Progenitor cell of endocrine pancreas (in vitro differentiated cells): ENCODE results near the gene BUD13. TPM values are rescaled to one million over a fixed set of nuclear protein-coding genes. Genes with fewer than 3 reads are reported as not detected.

ENCODE experiments used
- DNase-seq: peaks from one replicate; pipeline ENCODE4 v3.0.0; 2021; ENCODE audit warnings: low spot score; ENCODE audit not compliant: unreplicated experiment
- H3K27ac Mint-ChIP-seq: 2 replicates; pipeline ENCODE4 v1.8.0; 2021; ENCODE audit warnings: mild to moderate bottlenecking, moderate library complexity, mixed read lengths
- H3K27me3 Mint-ChIP-seq: 2 replicates; pipeline ENCODE4 v1.8.0; 2021; ENCODE audit warnings: mixed read lengths
- H3K36me3 Mint-ChIP-seq: 2 replicates; pipeline ENCODE4 v1.8.0; 2022; ENCODE audit warnings: mixed read lengths; ENCODE audit not compliant: insufficient read depth
- H3K4me1 Mint-ChIP-seq: 2 replicates; pipeline ENCODE4 v1.8.0; 2021; ENCODE audit warnings: low read depth, mixed read lengths
- H3K4me3 Mint-ChIP-seq: 2 replicates; pipeline ENCODE4 v1.8.0; 2021; ENCODE audit warnings: low read depth, mild to moderate bottlenecking, moderate library complexity, mixed read lengths
- H3K9me3 Mint-ChIP-seq: 2 replicates; pipeline ENCODE4 v1.8.0; 2021; ENCODE audit warnings: low read depth, mixed read lengths
- total RNA-seq: library from RNA; stranded (reverse); gene quantifications from 2 replicates; pipeline ENCODE4 v1.2.1, GENCODE V29; 2021
- TF ChIP-seq, protein P1 (sequence below): fragments of 200-600 bp; sonication (generic); IDR thresholded peaks from one replicate; pipeline ENCODE4 v1.5.0; 2021; ENCODE audit warnings: antibody characterized with exemption, mild to moderate bottlenecking; ENCODE audit not compliant: unreplicated experiment

The BUD13 gene
- total RNA-seq, 1 donor from 2014 or later: 26.8 TPM

GRCh38 chr11:116730241-116730561 lies 42.6 kb downstream of the BUD13 start:
- no peak overlapping the region for H3K27ac Mint-ChIP-seq
- peaks cover 32% of the 10 kb centered on the region for H3K27me3 Mint-ChIP-seq

GRCh38 chr11:116729501-116730240 lies 43.1 kb downstream of the BUD13 start:
- Mint-ChIP-seq H3K27me3 (peaks cover 35% of the 10 kb centered on the region), H3K9me3 (no peaks in the 10 kb centered on the region), H3K27ac (no peak overlapping the region), H3K36me3 (no peaks in the 10 kb centered on the region), H3K4me3 (no peak overlapping the region), H3K4me1 (peaks cover 3% of the 10 kb centered on the region)
- DNase-seq: no peak
- TF ChIP-seq, protein P1, sequence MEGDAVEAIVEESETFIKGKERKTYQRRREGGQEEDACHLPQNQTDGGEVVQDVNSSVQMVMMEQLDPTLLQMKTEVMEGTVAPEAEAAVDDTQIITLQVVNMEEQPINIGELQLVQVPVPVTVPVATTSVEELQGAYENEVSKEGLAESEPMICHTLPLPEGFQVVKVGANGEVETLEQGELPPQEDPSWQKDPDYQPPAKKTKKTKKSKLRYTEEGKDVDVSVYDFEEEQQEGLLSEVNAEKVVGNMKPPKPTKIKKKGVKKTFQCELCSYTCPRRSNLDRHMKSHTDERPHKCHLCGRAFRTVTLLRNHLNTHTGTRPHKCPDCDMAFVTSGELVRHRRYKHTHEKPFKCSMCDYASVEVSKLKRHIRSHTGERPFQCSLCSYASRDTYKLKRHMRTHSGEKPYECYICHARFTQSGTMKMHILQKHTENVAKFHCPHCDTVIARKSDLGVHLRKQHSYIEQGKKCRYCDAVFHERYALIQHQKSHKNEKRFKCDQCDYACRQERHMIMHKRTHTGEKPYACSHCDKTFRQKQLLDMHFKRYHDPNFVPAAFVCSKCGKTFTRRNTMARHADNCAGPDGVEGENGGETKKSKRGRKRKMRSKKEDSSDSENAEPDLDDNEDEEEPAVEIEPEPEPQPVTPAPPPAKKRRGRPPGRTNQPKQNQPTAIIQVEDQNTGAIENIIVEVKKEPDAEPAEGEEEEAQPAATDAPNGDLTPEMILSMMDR: no peak

More at GRCh38 chr11:116730241-116730561, 42.6 kb downstream of the BUD13 start:
- Mint-ChIP-seq H3K9me3 (no peaks in the 10 kb centered on the region), H3K4me1 (peaks cover 3% of the 10 kb centered on the region), H3K4me3 (no peak overlapping the region), H3K36me3 (no peaks in the 10 kb centered on the region)
- DNase-seq: no peak
- TF ChIP-seq, protein P1: no peak

- Mint-ChIP-seq H3K9me3 (no peaks in the 10 kb centered on the region), H3K27me3 (peaks cover 45% of the 10 kb centered on the region), H3K4me3 (no peak overlapping the region), H3K27ac (no peak overlapping the region), H3K4me1 (peaks cover 7% of the 10 kb centered on the region), H3K36me3 (no peaks in the 10 kb centered on the region)
- DNase-seq: no peak
- TF ChIP-seq, protein P1: no peak
Observed at GRCh38 chr11:116727990-116728389, 44.8 kb downstream of the BUD13 start.

- H3K27me3 Mint-ChIP-seq: peaks cover 34% of the 10 kb centered on the region
- H3K4me1 Mint-ChIP-seq: peaks cover 6% of the 10 kb centered on the region
- TF ChIP-seq, protein P1: no peak
- no peak overlapping the region for H3K27ac Mint-ChIP-seq
- H3K4me3 Mint-ChIP-seq: no peak overlapping the region
- no peak for DNase-seq
- no peaks in the 10 kb centered on the region for H3K9me3 Mint-ChIP-seq
- no peaks in the 10 kb centered on the region for H3K36me3 Mint-ChIP-seq
Observed at GRCh38 chr11:116725434-116726221, 47.2 kb downstream of the BUD13 start.

DNA sequence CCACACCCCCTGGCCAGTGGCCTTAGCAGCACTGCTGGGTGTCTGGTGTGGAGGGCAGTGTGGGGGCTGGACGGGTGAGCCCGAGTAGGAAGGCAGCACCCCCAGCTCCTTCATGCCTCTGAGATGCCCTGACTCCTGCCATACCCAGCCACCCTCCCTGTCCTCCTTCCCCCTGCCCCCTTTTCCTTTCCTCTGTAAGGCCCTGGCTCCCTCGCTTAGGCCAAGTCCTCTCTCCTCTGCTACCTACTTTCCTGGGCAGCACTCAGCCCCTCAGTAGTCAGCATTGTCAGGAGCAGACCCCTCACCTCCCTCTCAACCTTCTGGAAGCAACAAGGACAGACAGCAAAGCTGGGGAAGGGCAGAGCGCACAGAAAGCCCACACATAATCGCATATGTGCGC lies 48.0 kb downstream of the BUD13 start:
- H3K4me1 Mint-ChIP-seq: peaks cover 6% of the 10 kb centered on the region
- H3K9me3 Mint-ChIP-seq: no peaks in the 10 kb centered on the region
- DNase-seq: no peak
- no peaks in the 10 kb centered on the region for H3K36me3 Mint-ChIP-seq
- TF ChIP-seq, protein P1: no peak
- H3K27me3 Mint-ChIP-seq: peaks cover 34% of the 10 kb centered on the region
- no peak overlapping the region for H3K4me3 Mint-ChIP-seq
- no peak overlapping the region for H3K27ac Mint-ChIP-seq
